GM12878 (cell line): ENCODE measurements around the gene EIF2B4. TPM values are rescaled to one million over a fixed set of nuclear protein-coding genes. Genes with fewer than 3 reads are reported as not detected.

ENCODE experiments used
- ATAC-seq: fragments of 200-7000 bp; cut with Tn5 transposase; 3 replicates; pipeline ENCODE4 v1.9.1; 2020; ENCODE audit warnings: mild to moderate bottlenecking, moderate library complexity
- BruUV-seq: library from RNA; stranded (reverse); fragments of 400-500 nt; replicated peaks from 2 replicates; lab custom pipeline; 2021; lab: Mats Ljungman, UMichigan
- CTCF ChIA-PET: fragments of 300-600 bp; sonication (Branson Sonifier 250); formaldehyde crosslinking; extraction: SDS; loops from one replicate; lab custom pipeline; 2021; ENCODE audit warnings: inconsistent platforms; lab: Yijun Ruan, JAX
- POLR2A ChIA-PET: fragments of 350-600 bp; formaldehyde crosslinking; extraction: SDS; loops from one replicate; lab custom pipeline; 2021; ENCODE audit warnings: inconsistent platforms; lab: Charles Lee
- RAD21 ChIA-PET: fragments of 300-600 bp; sonication (Branson Sonifier 250); formaldehyde crosslinking; loops from one replicate; lab custom pipeline; 2023; ENCODE audit warnings: antibody characterized with exemption; ENCODE audit not compliant: unreplicated experiment; lab: Charles Lee
- SMC1A ChIA-PET: fragments of 300-600 bp; sonication (Branson Sonifier 250); formaldehyde crosslinking; loops from one replicate; lab custom pipeline; 2023; ENCODE audit not compliant: unreplicated experiment, uncharacterized antibody; lab: Charles Lee
- DNase-seq: peaks from one replicate; pipeline ENCODE4 v3.0.0-alpha.2; 2011; ENCODE audit warnings: low read depth, low spot score
- FAIRE-seq: peaks from 3 replicates; lab custom pipeline; 2011; peaks lifted over from hg19 to GRCh38; lab: Jason Lieb, UNC
- H2AFZ ChIP-seq: 2 replicates; pipeline ENCODE4 v1.6.0; 2011; ENCODE audit warnings: low read depth, low read length, control low read depth; ENCODE audit not compliant: control insufficient read depth
- H3K27ac ChIP-seq: 2 replicates; pipeline ENCODE4 v1.5.1; 2011; ENCODE audit warnings: control low read depth; ENCODE audit not compliant: control insufficient read depth, insufficient read depth
- H3K27me3 ChIP-seq, 2 experiments: replicated peaks in 1 of 2; 2 replicates each; pipeline versions ENCODE4 v1.6.0 to v1.6.1; 2011; ENCODE audit warnings: low read length in 1 of 2; ENCODE audit not compliant: control insufficient read depth in 2 of 2, insufficient read depth in 2 of 2
- H3K36me3 ChIP-seq, 2 experiments: 2 replicates each; pipeline ENCODE4 v1.5.1; 2011; ENCODE audit warnings: low read length in 1 of 2; ENCODE audit not compliant: control insufficient read depth in 2 of 2, insufficient read depth in 2 of 2
- H3K4me1 ChIP-seq: 2 replicates; pipeline ENCODE4 v1.6.1; 2011; ENCODE audit warnings: mild to moderate bottlenecking, low read length, moderate library complexity, mixed read lengths; ENCODE audit not compliant: control insufficient read depth, insufficient read depth
- H3K4me2 ChIP-seq: 2 replicates; pipeline ENCODE4 v1.6.0; 2011; ENCODE audit warnings: control low read depth; ENCODE audit not compliant: control insufficient read depth, insufficient read depth
- H3K4me3 ChIP-seq: fragments of 200-600 bp; sonication (generic); 2 replicates; pipeline ENCODE4 v1.5.1; 2016
- H3K79me2 ChIP-seq: 2 replicates; pipeline ENCODE4 v1.6.0; 2011; ENCODE audit warnings: low read length; ENCODE audit not compliant: control insufficient read depth, insufficient read depth
- H3K9ac ChIP-seq: 2 replicates; pipeline ENCODE4 v1.8.0; 2011; ENCODE audit warnings: low read length, control low read depth, mixed read lengths; ENCODE audit not compliant: control insufficient read depth, insufficient read depth
- H3K9me3 ChIP-seq: replicated peaks from 3 replicates; pipeline ENCODE4 v1.5.1; 2011; ENCODE audit warnings: mild to moderate bottlenecking, low read length; ENCODE audit not compliant: control insufficient read depth, insufficient read depth
- H4K20me1 ChIP-seq: 2 replicates; pipeline ENCODE4 v1.6.0; 2011; ENCODE audit not compliant: control insufficient read depth, insufficient read depth
- CTCF ChIP-seq, 3 experiments: IDR thresholded peaks in 2 of 3; conservative IDR thresholded peaks in 1 of 3; 2 replicates each; pipeline ENCODE4 v1.5.1; 2011; ENCODE audit warnings: low read depth in 3 of 3, low read length in 3 of 3, mild to moderate bottlenecking in 3 of 3, control low read depth in 2 of 3, moderate library complexity in 2 of 3, inconsistent platforms in 1 of 3, mixed read lengths in 1 of 3; ENCODE audit not compliant: control insufficient read depth in 2 of 3, insufficient read depth in 1 of 3; ENCODE audit errors: extremely low read depth in 1 of 3
- HCFC1 ChIP-seq: fragments of 150-350 bp; IDR thresholded peaks from 2 replicates; pipeline ENCODE4 v1.6.1; 2014; ENCODE audit warnings: low read length
- NFYA ChIP-seq: IDR thresholded peaks from 2 replicates; pipeline ENCODE4 v1.6.1; 2011; ENCODE audit warnings: low read depth, mild to moderate bottlenecking, low read length, improper control_type of control experiment, borderline replicate concordance
- NR2F1 ChIP-seq: fragments of 450-650 bp; conservative IDR thresholded peaks from 2 replicates; pipeline ENCODE4 v1.6.1; 2017; ENCODE audit warnings: mild to moderate bottlenecking
- SMAD5 ChIP-seq: IDR thresholded peaks from 2 replicates; pipeline ENCODE4 v1.6.1; 2016; ENCODE audit warnings: antibody characterized with exemption, low read depth
- SRF ChIP-seq, 2 experiments: IDR thresholded peaks; 2 replicates each; pipeline ENCODE4 v1.6.1; 2011; ENCODE audit warnings: low read depth in 2 of 2, low read length in 2 of 2, mild to moderate bottlenecking in 1 of 2, moderate library complexity in 1 of 2
- ZBED1 ChIP-seq: IDR thresholded peaks from 2 replicates; pipeline ENCODE4 v1.6.1; 2016; ENCODE audit warnings: borderline replicate concordance
- WGBS: methylation state at CpG from one replicate; pipeline ENCODE4 v1.1.6; 2016; ENCODE audit warnings: low lambda C conversion rate; ENCODE audit not compliant: insufficient replicate concordance, insufficient coverage; ENCODE audit errors: missing lambda C conversion rate; 5-methylcytosine and 5-hydroxymethylcytosine counted together
- in situ Hi-C: fragments of 300-500 bp; cut with MboI; formaldehyde crosslinking; loops from 9 replicates; pipeline ENCODE4 v1.14.3; 2018; ENCODE audit warnings: mixed read lengths
- intact Hi-C: fragments of 100-400 bp; cut with micrococcal nuclease; formaldehyde crosslinking; loops from one replicate; pipeline ENCODE4 v1.14.2; 2022; ENCODE audit not compliant: unreplicated experiment
- polyA plus RNA-seq, 11 experiments: library from polyadenylated mRNA; depleted of rRNA in 4 of 11; unstranded in 6 of 11; stranded (reverse) in 5 of 11; fragments of >200 nt; fragmentation: Nextera tagmentation in 4 of 11; fragmentation: Illumina TruSeq in 1 of 11; extraction: Ambion mirVana in 4 of 11; extraction: Trizol in 1 of 11; gene quantifications; 1 replicate in 1 of 11; 2 replicates in 10 of 11; pipeline versions ENCODE4 v1.2.1 to v1.2.3, GENCODE V29; 2011 to 2016; ENCODE audit warnings: inconsistent platforms in 2 of 11, missing spikeins in 2 of 11, low read depth in 1 of 11
- total RNA-seq, 4 experiments: library from RNA; depleted of rRNA in 3 of 4; stranded (reverse); fragments of >200 nt in 3 of 4; fragmentation: Illumina TruSeq in 1 of 4; extraction: Trizol in 1 of 4; gene quantifications; 2 replicates each; pipeline versions ENCODE4 v1.2.1 to v1.2.3, GENCODE V29; 2013 to 2021

EIF2B4 gene
- total and polyA plus RNA-seq, 10 of the 15 experiments (the other 5 are each of a cell fraction or from before 2014, with no cell fraction given), result 13.4 to 53.9 (median 27.5) TPM

- Histone ChIP-seq H3K36me3 (peaks cover 34 to 39% of the 10 kb centered on the region in 2 experiments), H3K9me3 (no peaks in the 10 kb centered on the region), H3K79me2 (peaks cover 26% of the 10 kb centered on the region), H3K4me3 (no peak overlapping the region), H3K27ac (no peak overlapping the region), H3K4me2 (no peak overlapping the region), H3K9ac (no peak overlapping the region), H2AFZ (no peak overlapping the region), H3K27me3 (no peaks in the 10 kb centered on the region), H3K4me1 (peaks cover 9% of the 10 kb centered on the region; the same call in 1 of the 2 replicates), H4K20me1 (no peaks in the 10 kb centered on the region; the same call in 1 of the 2 replicates)
- ChIA-PET RAD21 (no interaction called here), CTCF (interaction anchor here (0.8 kb wide), 1 partner anchor 84 kb away, joined by 3 read pairs; no protein-coding TSS in a partner anchor), SMC1A (no interaction called here), POLR2A (no interaction called here)
- intact Hi-C loops (no loop called here), in situ Hi-C loops (no loop called here)
- no peak for FAIRE-seq
- TF ChIP-seq ZBED1 (peak; percentile 37; the same call in 1 of the 2 replicates), NR2F1 (no peak), SRF (IDR thresholded peaks at IDR 0.05; ENCODE audit: low read depth in 2 of 2, low read length in 2 of 2) (no peak), CTCF (IDR thresholded peaks at IDR 0.05 in 2 of 3, conservative IDR thresholded peaks at IDR 0.05 in 1 of 3; ENCODE audit: control insufficient read depth in 2 of 3, extremely low read depth in 1 of 3, insufficient read depth in 1 of 3, low read depth in 3 of 3, low read length in 3 of 3) (no peak), SMAD5 (peak; percentile 26; the same call in 1 of the 2 replicates), NFYA (no peak), HCFC1 (no peak)
- WGBS, result 76% methylated on average over 10 of the region's 10 CpGs
- ATAC-seq, result no peak
- BruUV-seq, result no TSS peak
- DNase-seq, result no peak
Measured at GRCh38 chr2:27376866-27377617, 6.9 kb upstream of the EIF2B4 start.
